ENCODE data around the gene KCNQ1OT1.

The KCNQ1OT1 gene

DNA sequence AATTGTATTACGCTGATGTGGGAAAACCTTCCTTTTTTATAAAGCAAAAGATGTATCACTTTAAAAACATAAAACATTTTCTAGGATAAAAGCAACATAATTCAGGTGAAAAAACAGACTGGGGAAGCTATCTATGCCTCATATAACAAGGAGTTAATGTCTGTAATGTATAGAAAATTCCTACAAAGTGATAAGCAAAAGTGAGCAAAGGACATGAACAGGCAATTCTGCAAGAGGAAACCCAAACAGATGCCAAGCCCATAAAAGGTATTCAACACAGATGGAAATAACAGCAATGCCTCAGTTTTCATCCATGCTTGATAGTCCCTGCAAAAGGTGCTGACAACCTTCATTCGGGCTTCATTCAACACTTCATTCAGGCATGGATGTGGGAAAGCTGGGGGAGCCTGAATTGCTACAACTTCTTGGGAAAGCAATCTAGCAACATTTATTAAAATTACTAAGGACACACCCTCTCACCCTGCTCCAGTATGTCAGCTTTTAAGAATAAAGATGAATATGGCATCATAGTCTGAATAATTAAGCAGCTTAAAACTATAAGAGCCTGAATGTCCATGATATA, 39.3 kb downstream of the KCNQ1OT1 start:
- H3K9me3 ChIP-seq (ENCODE audit: insufficient read depth, low read depth, low read length) = peaks cover 23% of the 10 kb centered on the region
- H3K36me3 ChIP-seq (ENCODE audit: insufficient read depth, low read length) = peaks cover 5% of the 10 kb centered on the region; the same call in 1 of the 2 replicates
- H3K4me1 ChIP-seq (ENCODE audit: insufficient read depth, low read length, poor library complexity, severe bottlenecking) = peaks cover 11% of the 10 kb centered on the region
- H3K9me2 ChIP-seq (replicated peaks; ENCODE audit: low read depth, low read length) = no peaks in the 10 kb centered on the region
- TF ChIP-seq, protein P1, sequence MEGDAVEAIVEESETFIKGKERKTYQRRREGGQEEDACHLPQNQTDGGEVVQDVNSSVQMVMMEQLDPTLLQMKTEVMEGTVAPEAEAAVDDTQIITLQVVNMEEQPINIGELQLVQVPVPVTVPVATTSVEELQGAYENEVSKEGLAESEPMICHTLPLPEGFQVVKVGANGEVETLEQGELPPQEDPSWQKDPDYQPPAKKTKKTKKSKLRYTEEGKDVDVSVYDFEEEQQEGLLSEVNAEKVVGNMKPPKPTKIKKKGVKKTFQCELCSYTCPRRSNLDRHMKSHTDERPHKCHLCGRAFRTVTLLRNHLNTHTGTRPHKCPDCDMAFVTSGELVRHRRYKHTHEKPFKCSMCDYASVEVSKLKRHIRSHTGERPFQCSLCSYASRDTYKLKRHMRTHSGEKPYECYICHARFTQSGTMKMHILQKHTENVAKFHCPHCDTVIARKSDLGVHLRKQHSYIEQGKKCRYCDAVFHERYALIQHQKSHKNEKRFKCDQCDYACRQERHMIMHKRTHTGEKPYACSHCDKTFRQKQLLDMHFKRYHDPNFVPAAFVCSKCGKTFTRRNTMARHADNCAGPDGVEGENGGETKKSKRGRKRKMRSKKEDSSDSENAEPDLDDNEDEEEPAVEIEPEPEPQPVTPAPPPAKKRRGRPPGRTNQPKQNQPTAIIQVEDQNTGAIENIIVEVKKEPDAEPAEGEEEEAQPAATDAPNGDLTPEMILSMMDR (conservative IDR thresholded peaks at IDR 0.05; ENCODE audit: low read length) = no peak
- no peak for TF ChIP-seq EZH2phosphoT487 (IDR thresholded peaks at IDR 0.05; ENCODE audit: borderline replicate concordance)
- H2AFZ ChIP-seq (ENCODE audit: low read length) = no peak overlapping the region
- no peaks in the 10 kb centered on the region for H3K27me3 ChIP-seq (ENCODE audit: insufficient read depth, low read length, poor library complexity, severe bottlenecking)
- no peaks in the 10 kb centered on the region for H3F3A ChIP-seq (ENCODE audit: low read depth)
- H3K4me3 ChIP-seq (ENCODE audit: low read length, poor library complexity, severe bottlenecking) = no peak overlapping the region
- H4K20me1 ChIP-seq (ENCODE audit: insufficient read depth, low read length, poor library complexity, severe bottlenecking) = no peaks in the 10 kb centered on the region
- H3K79me2 ChIP-seq (ENCODE audit: insufficient read depth, low read length) = no peaks in the 10 kb centered on the region
- H3K9ac ChIP-seq (ENCODE audit: low read depth, low read length, poor library complexity, severe bottlenecking) = no peak overlapping the region
- no peak overlapping the region for H3K4me2 ChIP-seq (ENCODE audit: low read depth, low read length, poor library complexity, severe bottlenecking)

DNA sequence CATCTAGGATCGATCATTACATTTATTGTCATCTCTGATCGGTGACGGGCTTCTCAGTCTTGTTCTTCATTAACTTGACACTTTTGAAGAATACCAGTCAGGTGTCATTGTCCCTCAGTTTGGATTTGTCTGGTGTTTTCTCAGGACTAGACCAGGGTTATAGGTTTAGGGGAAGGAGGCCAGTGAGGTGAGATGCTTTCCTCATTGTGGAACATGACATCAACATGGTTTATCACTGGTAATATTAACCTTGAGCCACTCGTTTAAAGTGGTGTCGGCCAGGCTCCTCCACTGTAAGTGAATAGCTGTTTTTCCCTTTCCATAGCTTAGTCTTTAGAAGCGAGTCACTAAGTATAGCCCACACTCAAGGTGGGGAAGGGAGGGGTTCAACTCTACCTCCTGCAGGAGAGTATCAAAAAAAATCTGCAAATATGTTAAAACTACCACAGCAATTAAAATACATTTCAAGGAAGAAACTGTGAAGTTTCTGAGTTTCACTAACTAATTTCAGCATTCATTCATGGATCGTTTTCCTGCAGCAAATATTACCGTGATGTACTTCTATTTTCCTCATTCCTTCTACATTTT, 42.0 kb downstream of the KCNQ1OT1 start:
- H3K4me3 ChIP-seq (ENCODE audit: low read length, poor library complexity, severe bottlenecking) = no peak overlapping the region
- TF ChIP-seq EZH2phosphoT487 (IDR thresholded peaks at IDR 0.05; ENCODE audit: borderline replicate concordance) = no peak
- TF ChIP-seq, protein P1 (conservative IDR thresholded peaks at IDR 0.05; ENCODE audit: low read length) = no peak
- H3K4me2 ChIP-seq (ENCODE audit: low read depth, low read length, poor library complexity, severe bottlenecking) = no peak overlapping the region
- H3K79me2 ChIP-seq (ENCODE audit: insufficient read depth, low read length) = no peaks in the 10 kb centered on the region
- H3K9me2 ChIP-seq (replicated peaks; ENCODE audit: low read depth, low read length) = no peaks in the 10 kb centered on the region
- H3F3A ChIP-seq (ENCODE audit: low read depth) = no peaks in the 10 kb centered on the region
- no peaks in the 10 kb centered on the region for H3K27me3 ChIP-seq (ENCODE audit: insufficient read depth, low read length, poor library complexity, severe bottlenecking)
- no peak overlapping the region for H2AFZ ChIP-seq (ENCODE audit: low read length)
- H3K9ac ChIP-seq (ENCODE audit: low read depth, low read length, poor library complexity, severe bottlenecking) = no peak overlapping the region
- no peaks in the 10 kb centered on the region for H4K20me1 ChIP-seq (ENCODE audit: insufficient read depth, low read length, poor library complexity, severe bottlenecking)
- peaks cover 23% of the 10 kb centered on the region for H3K9me3 ChIP-seq (ENCODE audit: insufficient read depth, low read depth, low read length)
- H3K36me3 ChIP-seq (ENCODE audit: insufficient read depth, low read length) = no peaks in the 10 kb centered on the region
- peaks cover 11% of the 10 kb centered on the region for H3K4me1 ChIP-seq (ENCODE audit: insufficient read depth, low read length, poor library complexity, severe bottlenecking)

DNA sequence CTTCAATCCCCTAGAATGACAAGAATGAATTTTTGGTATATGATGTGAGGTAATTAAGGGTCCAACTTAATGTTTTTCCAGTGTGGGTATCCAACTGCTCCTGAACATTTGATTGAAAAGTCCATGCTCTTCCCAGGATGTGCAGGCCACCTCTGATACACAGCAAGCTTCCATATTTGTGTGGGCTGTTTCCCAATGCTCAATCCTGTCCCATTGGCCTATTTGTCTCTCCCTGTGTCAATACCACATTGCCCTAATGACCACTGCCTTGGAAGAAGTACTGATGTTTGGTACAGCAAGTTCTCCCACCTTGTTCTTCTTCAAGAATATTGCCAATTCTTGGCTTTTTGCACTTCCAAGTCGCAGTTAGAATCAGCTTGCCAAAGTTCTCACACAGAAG, 42.9 kb downstream of the KCNQ1OT1 start:
- no peak for TF ChIP-seq EZH2phosphoT487 (IDR thresholded peaks at IDR 0.05; ENCODE audit: borderline replicate concordance)
- TF ChIP-seq, protein P1 (conservative IDR thresholded peaks at IDR 0.05; ENCODE audit: low read length) = no peak
- H3K27me3 ChIP-seq (ENCODE audit: insufficient read depth, low read length, poor library complexity, severe bottlenecking) = no peaks in the 10 kb centered on the region
- H3K4me1 ChIP-seq (ENCODE audit: insufficient read depth, low read length, poor library complexity, severe bottlenecking) = peaks cover 11% of the 10 kb centered on the region
- H3F3A ChIP-seq (ENCODE audit: low read depth) = no peaks in the 10 kb centered on the region
- H3K4me2 ChIP-seq (ENCODE audit: low read depth, low read length, poor library complexity, severe bottlenecking) = no peak overlapping the region
- H3K9me2 ChIP-seq (replicated peaks; ENCODE audit: low read depth, low read length) = no peaks in the 10 kb centered on the region
- no peaks in the 10 kb centered on the region for H4K20me1 ChIP-seq (ENCODE audit: insufficient read depth, low read length, poor library complexity, severe bottlenecking)
- no peaks in the 10 kb centered on the region for H3K36me3 ChIP-seq (ENCODE audit: insufficient read depth, low read length)
- peaks cover 23% of the 10 kb centered on the region for H3K9me3 ChIP-seq (ENCODE audit: insufficient read depth, low read depth, low read length)
- no peak overlapping the region for H3K4me3 ChIP-seq (ENCODE audit: low read length, poor library complexity, severe bottlenecking)
- H2AFZ ChIP-seq (ENCODE audit: low read length) = no peak overlapping the region
- no peaks in the 10 kb centered on the region for H3K79me2 ChIP-seq (ENCODE audit: insufficient read depth, low read length)
- H3K9ac ChIP-seq (ENCODE audit: low read depth, low read length, poor library complexity, severe bottlenecking) = no peak overlapping the region

All from Loucy (cell line).